ENCODE results near the gene APBB1IP.

- TF ChIP-seq CTCF (IDR thresholded peaks at IDR 0.05) (no peak), EZH2 (IDR thresholded peaks at IDR 0.05) (no peak)
Measured at GRCh38 chr10:26468700-26469099, 30.6 kb downstream of the APBB1IP start.
